ENCODE results near the gene GABRG1. TPM values are rescaled to one million over a fixed set of nuclear protein-coding genes. Genes with fewer than 3 reads are reported as not detected.

Gene GABRG1
- total and polyA plus RNA-seq, 9 of the 15 experiments (the other 6 are each of a cell fraction or from before 2014, with no cell fraction given), result 0.20 to 0.51 (median 0.37) TPM

DNA sequence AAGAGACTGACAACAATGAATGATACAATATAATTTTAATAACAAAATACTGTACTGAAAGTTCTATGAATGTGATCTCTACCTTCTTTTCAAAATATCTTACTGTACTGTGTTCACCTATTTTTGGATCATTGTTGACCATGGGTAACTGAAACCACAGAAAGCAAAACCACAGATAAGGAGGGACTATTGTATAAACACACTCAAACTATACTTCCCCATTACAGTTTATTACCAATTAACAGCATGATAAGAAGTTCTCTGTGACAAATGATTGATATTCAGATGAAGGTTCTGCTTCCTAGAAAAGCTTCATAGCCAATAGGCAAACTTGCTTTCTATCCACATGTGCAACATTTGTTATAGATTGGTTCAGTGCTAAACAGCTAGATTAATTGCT, 50.1 kb downstream of the GABRG1 start (continued):
- TF ChIP-seq CBX2 (IDR thresholded peaks at IDR 0.05; ENCODE audit: insufficient read depth, low read length, poor library complexity, severe bottlenecking) (no peak), HNRNPK (IDR thresholded peaks at IDR 0.05; ENCODE audit: low read depth, low read length, poor library complexity, severe bottlenecking) (no peak), TBL1XR1 (IDR thresholded peaks at IDR 0.05; ENCODE audit: low read length in 2 of 2) (no peak; a peak in 1 of 4 replicates), ZBTB1 (CRISPR knock-in tag; IDR thresholded peaks at IDR 0.05; ENCODE audit: borderline replicate concordance, low read depth) (no peak), RBM39 (optimal IDR thresholded peaks at IDR 0.05; ENCODE audit: low read depth, low read length) (no peak), CBFA2T2 (conservative IDR thresholded peaks at IDR 0.05) (no peak), U2AF2 (optimal IDR thresholded peaks at IDR 0.05; ENCODE audit: low read depth, low read length) (no peak), MCM7 (IDR thresholded peaks at IDR 0.05) (no peak), PTBP1 (IDR thresholded peaks at IDR 0.05; ENCODE audit: low read depth, low read length) (no peak), CTBP1 (IDR thresholded peaks at IDR 0.05; ENCODE audit: borderline replicate concordance) (no peak), KDM4B (IDR thresholded peaks at IDR 0.05; ENCODE audit: borderline replicate concordance in 2 of 2, low read depth in 1 of 2) (no peak), ELF1 (tag; IDR thresholded peaks at IDR 0.05) (no peak), ZNF778 (CRISPR knock-in tag; IDR thresholded peaks at IDR 0.05) (no peak), NR3C1 (CRISPR knock-in tag; IDR thresholded peaks at IDR 0.05) (no peak), EP400 (IDR thresholded peaks at IDR 0.05) (no peak), NRF1 (conservative IDR thresholded peaks at IDR 0.05 in 1 of 2, IDR thresholded peaks at IDR 0.05 in 1 of 2) (no peak), ZZZ3 (IDR thresholded peaks at IDR 0.05) (no peak), MEIS2 (IDR thresholded peaks at IDR 0.05; ENCODE audit: partially characterized antibody) (peak; percentile 85)
- TF ChIP-seq, protein P1, sequence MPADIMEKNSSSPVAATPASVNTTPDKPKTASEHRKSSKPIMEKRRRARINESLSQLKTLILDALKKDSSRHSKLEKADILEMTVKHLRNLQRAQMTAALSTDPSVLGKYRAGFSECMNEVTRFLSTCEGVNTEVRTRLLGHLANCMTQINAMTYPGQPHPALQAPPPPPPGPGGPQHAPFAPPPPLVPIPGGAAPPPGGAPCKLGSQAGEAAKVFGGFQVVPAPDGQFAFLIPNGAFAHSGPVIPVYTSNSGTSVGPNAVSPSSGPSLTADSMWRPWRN (IDR thresholded peaks at IDR 0.05; ENCODE audit: low read depth), result 0 out of 2 replicates have a peak, but pooled peaks have one; percentile 20
- TF ChIP-seq, protein P2, sequence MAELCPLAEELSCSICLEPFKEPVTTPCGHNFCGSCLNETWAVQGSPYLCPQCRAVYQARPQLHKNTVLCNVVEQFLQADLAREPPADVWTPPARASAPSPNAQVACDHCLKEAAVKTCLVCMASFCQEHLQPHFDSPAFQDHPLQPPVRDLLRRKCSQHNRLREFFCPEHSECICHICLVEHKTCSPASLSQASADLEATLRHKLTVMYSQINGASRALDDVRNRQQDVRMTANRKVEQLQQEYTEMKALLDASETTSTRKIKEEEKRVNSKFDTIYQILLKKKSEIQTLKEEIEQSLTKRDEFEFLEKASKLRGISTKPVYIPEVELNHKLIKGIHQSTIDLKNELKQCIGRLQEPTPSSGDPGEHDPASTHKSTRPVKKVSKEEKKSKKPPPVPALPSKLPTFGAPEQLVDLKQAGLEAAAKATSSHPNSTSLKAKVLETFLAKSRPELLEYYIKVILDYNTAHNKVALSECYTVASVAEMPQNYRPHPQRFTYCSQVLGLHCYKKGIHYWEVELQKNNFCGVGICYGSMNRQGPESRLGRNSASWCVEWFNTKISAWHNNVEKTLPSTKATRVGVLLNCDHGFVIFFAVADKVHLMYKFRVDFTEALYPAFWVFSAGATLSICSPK (IDR thresholded peaks at IDR 0.05; ENCODE audit: borderline replicate concordance), result no peak
- TF ChIP-seq, protein P3, sequence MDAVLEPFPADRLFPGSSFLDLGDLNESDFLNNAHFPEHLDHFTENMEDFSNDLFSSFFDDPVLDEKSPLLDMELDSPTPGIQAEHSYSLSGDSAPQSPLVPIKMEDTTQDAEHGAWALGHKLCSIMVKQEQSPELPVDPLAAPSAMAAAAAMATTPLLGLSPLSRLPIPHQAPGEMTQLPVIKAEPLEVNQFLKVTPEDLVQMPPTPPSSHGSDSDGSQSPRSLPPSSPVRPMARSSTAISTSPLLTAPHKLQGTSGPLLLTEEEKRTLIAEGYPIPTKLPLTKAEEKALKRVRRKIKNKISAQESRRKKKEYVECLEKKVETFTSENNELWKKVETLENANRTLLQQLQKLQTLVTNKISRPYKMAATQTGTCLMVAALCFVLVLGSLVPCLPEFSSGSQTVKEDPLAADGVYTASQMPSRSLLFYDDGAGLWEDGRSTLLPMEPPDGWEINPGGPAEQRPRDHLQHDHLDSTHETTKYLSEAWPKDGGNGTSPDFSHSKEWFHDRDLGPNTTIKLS (IDR thresholded peaks at IDR 0.05; ENCODE audit: borderline replicate concordance, low read depth), result no peak
- TF ChIP-seq, protein P4, sequence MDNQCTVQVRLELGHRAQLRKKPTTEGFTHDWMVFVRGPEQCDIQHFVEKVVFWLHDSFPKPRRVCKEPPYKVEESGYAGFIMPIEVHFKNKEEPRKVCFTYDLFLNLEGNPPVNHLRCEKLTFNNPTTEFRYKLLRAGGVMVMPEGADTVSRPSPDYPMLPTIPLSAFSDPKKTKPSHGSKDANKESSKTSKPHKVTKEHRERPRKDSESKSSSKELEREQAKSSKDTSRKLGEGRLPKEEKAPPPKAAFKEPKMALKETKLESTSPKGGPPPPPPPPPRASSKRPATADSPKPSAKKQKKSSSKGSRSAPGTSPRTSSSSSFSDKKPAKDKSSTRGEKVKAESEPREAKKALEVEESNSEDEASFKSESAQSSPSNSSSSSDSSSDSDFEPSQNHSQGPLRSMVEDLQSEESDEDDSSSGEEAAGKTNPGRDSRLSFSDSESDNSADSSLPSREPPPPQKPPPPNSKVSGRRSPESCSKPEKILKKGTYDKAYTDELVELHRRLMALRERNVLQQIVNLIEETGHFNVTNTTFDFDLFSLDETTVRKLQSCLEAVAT (IDR thresholded peaks at IDR 0.05), result 0 out of 4 replicates have a peak, but pooled peaks of 1 of the 2 experiments have one; percentile 26

All from K562 (cell line).